Measurements from ENCODE around the gene CNOT10.

DNA sequence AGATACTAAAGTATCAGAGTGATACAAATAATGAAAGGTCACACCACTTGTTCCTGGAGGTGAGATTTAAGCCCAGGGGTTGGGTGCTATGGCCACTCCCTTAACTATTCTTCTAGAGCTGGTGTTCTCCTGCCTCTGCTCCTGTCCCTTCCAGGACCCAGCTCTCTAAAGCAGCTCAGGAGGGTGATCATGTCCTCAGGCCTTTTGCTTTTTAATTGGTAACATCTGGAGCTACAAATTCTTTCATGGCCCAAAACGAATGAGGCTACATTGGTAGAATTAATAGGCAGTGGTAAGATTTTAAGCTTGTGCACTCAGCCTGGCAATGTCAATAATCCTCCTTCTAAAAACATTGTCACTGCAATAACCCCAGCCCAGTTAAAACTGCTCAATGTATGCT lies 38.2 kb upstream of the CNOT10 start:
- no peak for TF ChIP-seq EP300 (IDR thresholded peaks at IDR 0.05)
- TF ChIP-seq, protein P1, sequence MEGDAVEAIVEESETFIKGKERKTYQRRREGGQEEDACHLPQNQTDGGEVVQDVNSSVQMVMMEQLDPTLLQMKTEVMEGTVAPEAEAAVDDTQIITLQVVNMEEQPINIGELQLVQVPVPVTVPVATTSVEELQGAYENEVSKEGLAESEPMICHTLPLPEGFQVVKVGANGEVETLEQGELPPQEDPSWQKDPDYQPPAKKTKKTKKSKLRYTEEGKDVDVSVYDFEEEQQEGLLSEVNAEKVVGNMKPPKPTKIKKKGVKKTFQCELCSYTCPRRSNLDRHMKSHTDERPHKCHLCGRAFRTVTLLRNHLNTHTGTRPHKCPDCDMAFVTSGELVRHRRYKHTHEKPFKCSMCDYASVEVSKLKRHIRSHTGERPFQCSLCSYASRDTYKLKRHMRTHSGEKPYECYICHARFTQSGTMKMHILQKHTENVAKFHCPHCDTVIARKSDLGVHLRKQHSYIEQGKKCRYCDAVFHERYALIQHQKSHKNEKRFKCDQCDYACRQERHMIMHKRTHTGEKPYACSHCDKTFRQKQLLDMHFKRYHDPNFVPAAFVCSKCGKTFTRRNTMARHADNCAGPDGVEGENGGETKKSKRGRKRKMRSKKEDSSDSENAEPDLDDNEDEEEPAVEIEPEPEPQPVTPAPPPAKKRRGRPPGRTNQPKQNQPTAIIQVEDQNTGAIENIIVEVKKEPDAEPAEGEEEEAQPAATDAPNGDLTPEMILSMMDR (IDR thresholded peaks at IDR 0.05) = no peak

All from suprapubic skin (tissue), 3 donors.